Measurements from ENCODE around the gene C1orf226.

C1orf226 gene

DNA sequence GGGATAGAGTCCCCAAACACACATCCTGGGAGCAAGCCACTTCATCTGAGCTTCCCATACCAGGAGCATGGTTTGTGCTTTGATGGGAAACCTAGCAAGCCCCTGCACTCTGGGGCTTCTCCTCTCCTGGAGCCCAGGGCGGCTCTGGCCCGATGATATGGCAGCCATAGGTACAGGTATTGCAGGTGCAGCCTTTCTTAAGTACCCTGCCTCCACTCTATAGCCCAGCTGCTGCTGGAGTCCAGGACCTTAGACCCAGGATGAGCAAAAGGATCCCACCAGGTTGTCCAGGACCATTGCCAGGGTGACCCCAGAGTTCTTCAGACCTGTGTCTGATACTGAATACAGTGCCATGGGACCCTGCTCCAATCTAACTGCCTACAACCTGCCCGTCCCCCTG lies 4.2 kb downstream of the C1orf226 start:
- TF ChIP-seq, protein P1, sequence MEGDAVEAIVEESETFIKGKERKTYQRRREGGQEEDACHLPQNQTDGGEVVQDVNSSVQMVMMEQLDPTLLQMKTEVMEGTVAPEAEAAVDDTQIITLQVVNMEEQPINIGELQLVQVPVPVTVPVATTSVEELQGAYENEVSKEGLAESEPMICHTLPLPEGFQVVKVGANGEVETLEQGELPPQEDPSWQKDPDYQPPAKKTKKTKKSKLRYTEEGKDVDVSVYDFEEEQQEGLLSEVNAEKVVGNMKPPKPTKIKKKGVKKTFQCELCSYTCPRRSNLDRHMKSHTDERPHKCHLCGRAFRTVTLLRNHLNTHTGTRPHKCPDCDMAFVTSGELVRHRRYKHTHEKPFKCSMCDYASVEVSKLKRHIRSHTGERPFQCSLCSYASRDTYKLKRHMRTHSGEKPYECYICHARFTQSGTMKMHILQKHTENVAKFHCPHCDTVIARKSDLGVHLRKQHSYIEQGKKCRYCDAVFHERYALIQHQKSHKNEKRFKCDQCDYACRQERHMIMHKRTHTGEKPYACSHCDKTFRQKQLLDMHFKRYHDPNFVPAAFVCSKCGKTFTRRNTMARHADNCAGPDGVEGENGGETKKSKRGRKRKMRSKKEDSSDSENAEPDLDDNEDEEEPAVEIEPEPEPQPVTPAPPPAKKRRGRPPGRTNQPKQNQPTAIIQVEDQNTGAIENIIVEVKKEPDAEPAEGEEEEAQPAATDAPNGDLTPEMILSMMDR (IDR thresholded peaks at IDR 0.05; ENCODE audit: borderline replicate concordance, control extremely low read depth, extremely low read depth, insufficient read depth, missing control alignments) = no peak
- in situ Hi-C loops (cut with MboI; ENCODE audit: low sequenced_read_pairs, unreplicated experiment) = no loop called here
- DNase-seq (ENCODE audit: low spot score) = peak; percentile 12

DNA sequence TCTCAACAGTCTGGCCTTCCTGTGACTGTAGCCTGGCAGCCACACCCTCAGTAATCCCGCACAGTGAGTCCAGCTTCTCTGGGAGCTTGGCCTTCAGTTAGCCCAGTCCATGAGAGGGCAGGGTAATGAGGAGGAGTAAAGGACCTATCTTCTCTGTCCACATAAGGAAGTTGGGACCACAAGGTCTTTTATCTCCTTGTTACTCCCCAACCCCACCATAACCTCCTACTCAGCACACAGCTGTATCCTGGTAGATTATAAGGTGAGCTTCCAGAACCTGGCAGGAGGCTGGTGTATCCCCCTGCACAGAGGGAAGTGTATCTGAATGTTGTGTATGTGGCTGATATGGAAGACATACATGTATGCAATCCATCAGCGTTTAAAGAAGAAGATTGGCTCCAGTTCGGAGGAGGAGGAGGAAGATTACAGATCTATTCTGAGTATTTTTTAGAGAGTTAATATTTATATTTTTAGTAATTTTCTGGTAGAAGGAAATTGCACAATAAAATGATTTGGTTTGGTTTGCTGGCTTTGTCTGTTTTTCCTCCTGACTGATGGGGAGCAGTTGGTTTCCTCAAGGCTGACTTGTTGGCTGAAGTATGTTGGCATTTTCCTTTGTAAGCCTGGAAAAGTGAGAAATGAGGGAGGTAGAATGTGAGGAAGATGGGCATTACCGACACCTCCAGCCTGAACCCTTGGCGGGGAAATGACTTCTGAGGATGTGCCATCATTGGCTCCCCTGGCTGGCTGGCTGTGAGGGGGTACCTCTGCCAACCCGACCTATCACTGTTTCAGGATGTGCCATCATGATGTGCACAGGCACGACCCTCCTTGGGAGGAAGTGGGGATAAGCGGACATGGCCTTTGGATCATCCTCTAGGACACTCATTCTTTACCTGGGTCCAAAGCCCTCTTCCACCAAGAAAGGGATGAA lies 5.0 kb downstream of the C1orf226 start:
- TF ChIP-seq, protein P1 (IDR thresholded peaks at IDR 0.05; ENCODE audit: borderline replicate concordance, control extremely low read depth, extremely low read depth, insufficient read depth, missing control alignments) = no peak
- in situ Hi-C loops (cut with MboI; ENCODE audit: low sequenced_read_pairs, unreplicated experiment) = no loop called here
- DNase-seq (ENCODE audit: low spot score) = peak; percentile 3

DNA sequence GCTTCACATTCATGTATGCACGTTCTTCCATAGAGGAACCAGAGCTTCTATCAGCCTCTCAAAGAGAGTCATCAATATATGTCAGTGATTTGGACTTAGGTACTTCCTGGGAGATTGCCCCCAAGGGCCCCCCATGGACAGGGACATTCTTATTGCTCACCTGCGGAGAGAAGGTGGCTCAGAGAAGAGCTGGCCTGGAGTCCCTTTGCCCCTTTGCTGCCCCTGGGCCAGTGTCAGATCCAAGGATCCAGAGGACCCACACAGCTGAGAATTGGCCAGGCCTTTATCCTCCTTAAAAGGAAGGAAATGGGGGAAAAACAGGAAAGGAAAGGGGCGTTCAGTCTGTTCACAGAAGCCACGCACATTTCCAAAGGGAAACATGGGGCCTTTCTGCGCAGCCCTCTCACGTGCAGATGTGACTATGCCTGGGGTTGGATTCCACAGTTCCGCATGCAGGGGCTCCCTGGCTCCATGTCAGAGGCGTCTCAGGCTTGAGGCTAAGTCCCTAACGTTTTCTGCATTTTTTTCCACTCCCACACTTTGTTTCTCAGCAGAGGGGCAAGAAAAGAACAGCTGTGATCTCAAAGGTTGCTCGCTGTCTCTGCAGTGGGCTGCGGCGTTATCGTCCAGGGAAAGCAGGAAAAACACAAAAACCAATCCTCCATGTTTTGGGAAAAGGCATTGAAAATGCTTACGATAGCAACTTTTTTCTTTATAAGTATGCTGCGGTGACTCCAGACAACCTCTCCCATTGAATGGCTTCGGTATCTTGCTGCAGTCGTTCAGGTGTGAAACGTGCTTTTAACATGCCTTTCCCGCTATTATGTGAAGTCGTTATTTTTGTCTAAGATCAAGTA lies 5.9 kb downstream of the C1orf226 start:
- TF ChIP-seq, protein P1 (IDR thresholded peaks at IDR 0.05; ENCODE audit: borderline replicate concordance, control extremely low read depth, extremely low read depth, insufficient read depth, missing control alignments) = no peak
- peak; percentile 4 for DNase-seq (ENCODE audit: low spot score)
- in situ Hi-C loops (cut with MboI; ENCODE audit: low sequenced_read_pairs, unreplicated experiment) = no loop called here

DNA sequence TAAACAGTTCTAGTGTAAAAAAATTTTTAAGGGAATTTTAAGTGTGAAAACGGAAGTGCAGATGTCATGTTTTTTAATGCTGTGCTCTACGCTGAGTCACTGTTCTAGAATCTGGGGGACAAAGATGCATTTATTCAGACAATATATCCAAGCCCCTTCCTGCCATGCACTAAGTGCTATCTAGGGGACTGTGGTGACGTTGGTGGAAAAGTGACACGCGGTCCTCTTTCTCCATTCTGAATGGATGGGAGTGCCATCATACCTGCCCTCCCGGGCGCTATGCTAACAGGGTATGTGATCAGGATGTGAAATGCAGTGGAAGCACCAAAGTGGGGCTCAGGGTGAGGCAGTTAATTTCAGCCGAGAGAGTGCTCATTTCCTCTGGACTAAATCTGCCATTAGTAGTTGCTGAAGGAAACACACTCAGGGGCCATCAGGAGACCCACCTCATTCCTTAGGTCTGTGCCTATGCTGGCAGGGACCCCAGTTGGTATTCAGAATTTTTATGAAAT lies 6.6 kb downstream of the C1orf226 start:
- TF ChIP-seq, protein P1 (IDR thresholded peaks at IDR 0.05; ENCODE audit: borderline replicate concordance, control extremely low read depth, extremely low read depth, insufficient read depth, missing control alignments) = no peak
- in situ Hi-C loops (cut with MboI; ENCODE audit: low sequenced_read_pairs, unreplicated experiment) = no loop called here
- peak; percentile 7 for DNase-seq (ENCODE audit: low spot score)

DNA sequence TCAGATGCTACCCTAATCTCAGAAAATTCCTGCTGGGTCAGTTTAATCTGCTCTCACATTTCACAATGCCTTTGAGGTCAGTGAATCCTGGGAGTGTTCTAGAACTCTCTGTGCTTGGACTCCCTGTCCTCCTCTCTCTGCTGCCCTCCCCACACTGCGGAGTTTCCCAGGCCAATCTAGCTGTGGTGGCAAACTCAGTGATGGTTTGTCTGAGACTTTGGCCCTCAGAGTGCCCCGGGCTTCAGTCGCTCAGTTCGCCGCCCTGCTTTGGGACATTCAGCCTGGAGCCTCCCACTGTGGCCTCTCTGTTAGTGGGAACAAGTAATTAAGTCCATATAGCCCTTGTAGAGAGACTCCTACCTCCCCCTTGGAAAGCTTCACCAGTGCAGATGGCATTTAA lies 7.1 kb downstream of the C1orf226 start:
- DNase-seq (ENCODE audit: low spot score) = peak; percentile 8
- in situ Hi-C loops (cut with MboI; ENCODE audit: low sequenced_read_pairs, unreplicated experiment) = no loop called here
- TF ChIP-seq, protein P1 (IDR thresholded peaks at IDR 0.05; ENCODE audit: borderline replicate concordance, control extremely low read depth, extremely low read depth, insufficient read depth, missing control alignments) = no peak

Data from GM13976 (cell line).